NCI-H2171 (cell line): ENCODE results near the gene S1PR3.
"Not testable (repeated sequence)": the region's sequence is repeated elsewhere in the genome, so short reads cannot be mapped to it uniquely, and the experiment has no call there.

Experiments
- DNase-seq: peaks from one replicate; lab custom pipeline; 2025; lab: John Stamatoyannopoulos, UW

S1PR3 gene

GRCh38 chr9:88991066-88992034 is at the start of gene S1PR3:
S1PR3 (plus strand) TSS chr9:88991468; CDS start chr9:89001201, 9,733 bp downstream.
- DNase-seq = no peak

- not testable (repeated sequence) for DNase-seq
Measured at GRCh38 chr9:88941586-88941985, 49.7 kb upstream of the S1PR3 start.

GRCh38 chr9:88942411-88942810 is 48.9 kb upstream of the S1PR3 start:
- DNase-seq = no peak

DNA sequence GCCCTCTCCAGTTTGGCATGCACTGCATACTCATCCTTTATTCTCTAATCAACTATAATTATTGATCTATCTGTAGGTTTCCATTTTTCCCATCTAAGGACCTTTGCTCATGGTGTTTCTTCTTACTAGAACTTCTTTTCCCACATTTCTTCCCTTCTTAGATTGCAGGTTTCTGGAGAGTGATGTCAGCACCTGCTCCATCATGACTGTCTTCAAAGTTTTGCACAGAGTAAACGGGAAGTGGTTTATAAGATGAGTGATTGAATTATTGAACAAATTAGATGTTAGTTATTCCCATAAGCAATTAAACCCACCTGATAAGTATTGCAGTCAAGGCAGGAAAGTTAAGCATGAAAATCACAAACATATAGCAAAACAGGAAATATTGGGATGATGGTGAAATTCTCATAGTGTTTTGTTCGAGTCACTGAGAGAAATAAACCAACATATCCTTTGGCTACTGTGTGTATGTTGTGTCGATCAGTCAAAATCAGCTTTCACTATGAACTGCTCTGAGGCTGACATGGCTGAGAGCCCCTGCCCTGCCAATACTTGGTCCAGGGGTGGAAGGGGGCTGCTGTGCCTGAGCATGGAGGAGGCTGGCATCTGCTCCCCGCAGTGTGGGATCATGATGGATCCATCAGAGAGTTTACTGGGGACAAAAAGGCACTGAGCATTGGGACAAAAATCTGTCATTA is 45.5 kb upstream of the S1PR3 start:
- no peak for DNase-seq

DNA sequence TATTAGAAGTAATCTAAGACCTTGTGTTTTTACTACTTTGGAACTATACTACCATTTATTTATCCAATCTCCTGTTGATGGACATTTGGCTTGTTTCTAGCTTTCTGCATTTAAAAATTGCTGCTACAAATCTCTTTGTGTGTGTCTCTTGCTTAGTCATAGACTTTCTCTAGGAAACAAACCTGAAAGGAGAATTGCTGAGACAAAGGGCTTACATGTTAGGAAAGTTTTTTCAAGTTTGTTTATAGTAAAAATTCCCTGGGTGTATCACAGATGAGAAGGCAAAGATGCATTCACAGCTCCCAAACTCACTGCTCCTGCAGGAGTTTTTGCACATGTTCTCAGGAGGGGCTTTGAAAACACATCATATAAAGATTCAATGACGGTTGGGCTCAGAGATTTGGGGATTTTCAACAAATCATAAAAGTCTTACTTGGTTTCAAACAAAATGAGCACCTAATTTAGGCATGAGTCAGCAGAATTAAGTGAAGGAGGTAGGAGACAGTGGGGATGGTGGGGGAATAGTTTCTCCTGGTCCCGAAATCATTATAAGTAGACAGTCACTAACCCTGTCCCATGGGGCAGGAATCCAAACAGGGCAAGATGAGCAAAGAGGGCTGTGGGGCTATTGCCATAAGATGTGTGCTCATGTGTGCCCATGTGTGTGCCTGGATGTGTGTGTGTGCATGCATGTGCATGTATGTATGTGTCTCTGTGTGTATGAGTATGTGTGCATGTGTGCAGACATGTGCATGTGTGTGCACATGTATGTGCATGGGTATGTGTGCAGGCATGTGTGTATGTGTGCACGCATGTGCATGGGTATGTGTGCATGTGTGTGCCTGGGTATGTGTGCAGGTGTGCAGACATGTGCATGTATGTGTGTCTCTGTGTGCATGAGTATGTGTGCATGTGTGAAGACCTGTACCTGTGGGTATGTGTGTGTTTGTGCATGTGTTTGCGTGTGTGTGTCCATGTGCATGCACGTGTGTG is 43.4 kb upstream of the S1PR3 start:
- no peak for DNase-seq

GRCh38 chr9:88949425-88949824 is 41.8 kb upstream of the S1PR3 start:
- DNase-seq = peak; percentile 37

- no peak for DNase-seq
Measured at GRCh38 chr9:88949961-88950340, 41.3 kb upstream of the S1PR3 start.

DNA sequence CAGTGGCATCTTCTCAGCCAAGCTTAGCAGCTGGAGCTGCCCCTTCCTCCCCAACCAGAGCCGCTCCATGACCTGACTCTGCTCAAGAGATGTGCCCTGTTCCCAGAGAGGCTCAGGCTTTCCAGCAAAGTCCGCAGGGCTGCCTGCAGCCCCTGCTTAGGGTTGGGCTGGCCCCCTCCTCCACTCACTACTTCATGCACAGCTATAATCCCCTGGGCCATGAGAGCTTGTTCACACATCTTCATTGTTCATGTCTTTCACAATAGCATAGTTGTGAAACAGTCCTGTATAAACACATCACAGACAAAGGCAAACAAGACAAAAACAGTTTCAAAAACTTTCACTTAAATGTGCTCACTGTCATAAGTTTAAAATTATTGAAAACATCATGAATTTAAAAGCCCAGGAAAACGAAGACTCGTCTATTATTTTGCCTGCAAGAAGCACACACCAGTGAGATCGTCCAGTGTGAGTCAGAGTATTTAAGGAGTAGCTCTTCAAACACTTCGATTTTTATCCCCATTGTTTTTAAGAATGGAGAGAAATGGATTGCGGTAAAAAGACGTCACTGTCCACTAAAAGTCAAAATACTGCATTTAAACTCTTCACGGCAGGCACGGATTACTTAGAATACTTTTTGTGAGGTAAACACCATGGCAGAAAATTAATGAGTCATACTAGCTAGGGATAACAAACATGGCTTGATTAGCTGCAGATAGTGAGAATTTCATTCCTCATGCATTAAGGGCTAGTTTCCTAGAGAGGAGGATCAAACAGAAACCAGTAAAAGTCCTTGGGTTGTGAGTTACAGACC is 40.7 kb upstream of the S1PR3 start:
- DNase-seq = no peak

- DNase-seq = no peak
Measured at GRCh38 chr9:88951155-88951542, 40.1 kb upstream of the S1PR3 start.

- no peak for DNase-seq
Measured at GRCh38 chr9:88952086-88952615, 39.1 kb upstream of the S1PR3 start.

DNA sequence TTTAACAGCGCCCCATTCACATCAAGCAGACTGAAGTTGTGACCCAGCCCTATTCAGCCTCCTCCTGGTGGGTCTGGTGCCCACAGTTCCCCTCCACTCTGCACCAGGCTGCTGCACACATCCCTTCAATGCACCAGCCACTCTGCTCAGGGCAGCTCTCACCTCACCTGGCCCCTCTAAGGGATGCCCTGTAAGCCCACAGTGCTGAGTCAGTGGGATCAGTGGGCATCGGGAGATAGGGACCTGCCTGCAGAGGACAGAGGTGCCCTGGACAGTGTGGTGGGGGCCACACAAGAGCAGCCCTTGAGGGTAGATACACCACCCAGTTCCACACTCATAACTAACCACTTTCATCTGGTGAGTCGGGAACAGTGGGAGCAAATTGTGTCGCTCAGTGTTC is 38.3 kb upstream of the S1PR3 start:
- DNase-seq = no peak

DNA sequence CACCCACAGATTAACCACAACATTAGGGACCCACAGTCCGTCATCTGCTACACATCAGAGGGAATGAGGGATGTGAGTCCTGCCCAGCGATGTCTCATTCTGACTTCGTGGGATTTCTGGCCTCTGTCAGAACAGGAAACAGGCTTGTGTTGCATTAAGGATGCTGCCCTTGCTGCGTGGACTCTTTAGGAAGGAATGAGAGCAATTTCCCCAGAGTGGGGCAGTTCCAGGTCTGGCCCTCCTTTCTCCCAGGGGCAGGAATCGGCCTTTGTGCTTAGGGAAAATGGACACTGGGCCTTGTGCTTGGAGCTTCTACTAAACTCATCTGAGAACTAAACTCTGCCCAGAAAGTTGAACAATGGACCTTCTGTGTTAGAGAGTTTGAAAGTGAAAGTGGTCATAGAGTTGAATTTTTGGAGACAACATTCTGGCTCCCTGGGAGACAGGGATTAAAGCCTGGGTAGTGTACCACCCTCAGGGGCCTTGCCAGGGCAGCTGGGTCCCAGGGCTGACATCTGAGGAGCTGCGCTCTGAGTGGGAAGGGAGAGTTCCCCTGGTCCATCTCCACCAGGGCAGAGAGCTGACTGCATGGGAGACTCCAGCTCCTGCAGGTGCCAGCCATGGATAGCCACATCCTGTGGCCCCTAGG is 37.8 kb upstream of the S1PR3 start:
- no peak for DNase-seq

DNA sequence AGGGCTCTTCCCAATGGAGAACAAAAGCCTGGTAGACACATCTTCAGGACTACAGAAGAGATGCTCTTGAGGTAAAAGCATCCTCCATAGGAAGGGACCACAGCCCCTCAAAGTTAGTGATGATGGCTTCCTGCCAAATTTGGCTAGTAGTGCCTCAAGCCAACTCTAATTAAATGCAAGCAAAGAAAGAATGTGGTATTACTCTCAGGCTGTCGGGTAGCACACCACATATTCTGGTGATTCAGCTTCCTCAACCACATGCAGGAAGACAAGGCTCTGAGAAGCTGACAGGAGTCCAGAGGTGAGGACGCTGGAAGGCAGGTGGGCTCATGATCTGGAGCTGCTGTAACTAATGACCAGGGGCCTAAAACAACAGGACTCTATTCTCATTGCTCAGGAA is 37.2 kb upstream of the S1PR3 start:
- DNase-seq = no peak

DNA sequence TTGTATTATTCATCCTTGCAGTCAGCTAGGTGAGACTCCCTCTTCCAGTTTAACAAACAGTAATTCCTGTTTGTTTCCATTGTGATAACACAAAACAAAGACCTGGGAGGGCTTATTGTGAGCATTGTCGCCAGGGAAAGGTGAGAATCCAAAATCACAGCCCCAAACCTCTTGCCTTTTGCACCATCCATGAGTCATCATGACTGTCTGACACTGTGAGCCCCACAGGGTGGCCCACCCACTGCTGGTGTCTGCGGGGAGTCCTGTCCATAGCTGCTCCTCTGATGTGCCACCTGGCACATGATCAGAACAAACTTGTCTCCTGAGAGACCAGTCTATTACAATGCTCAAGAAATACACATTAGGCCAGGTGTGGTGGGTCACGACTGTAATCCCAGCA is 33.7 kb upstream of the S1PR3 start:
- no peak for DNase-seq

- DNase-seq = no peak
Measured at GRCh38 chr9:88959727-88960469, 31.4 kb upstream of the S1PR3 start.

DNA sequence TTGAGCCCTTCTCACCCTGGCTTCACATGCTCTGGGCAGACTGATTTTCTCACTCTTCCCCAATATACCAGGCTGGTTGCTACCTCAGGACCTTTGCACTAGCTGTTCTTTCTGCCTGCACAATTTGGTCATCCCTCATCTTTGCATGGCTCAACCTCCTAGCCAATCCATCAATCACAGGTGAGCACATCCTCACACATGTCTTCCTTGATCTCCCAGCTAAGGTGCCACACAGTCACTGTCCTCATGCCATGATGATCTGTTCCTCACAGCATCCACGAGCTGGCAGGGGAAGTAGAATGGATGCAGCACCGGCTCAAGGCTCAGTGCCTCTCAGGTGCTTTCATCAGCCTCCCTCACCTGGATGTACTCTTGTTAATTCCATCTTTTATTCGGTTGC is 30.6 kb upstream of the S1PR3 start:
- no peak for DNase-seq

DNA sequence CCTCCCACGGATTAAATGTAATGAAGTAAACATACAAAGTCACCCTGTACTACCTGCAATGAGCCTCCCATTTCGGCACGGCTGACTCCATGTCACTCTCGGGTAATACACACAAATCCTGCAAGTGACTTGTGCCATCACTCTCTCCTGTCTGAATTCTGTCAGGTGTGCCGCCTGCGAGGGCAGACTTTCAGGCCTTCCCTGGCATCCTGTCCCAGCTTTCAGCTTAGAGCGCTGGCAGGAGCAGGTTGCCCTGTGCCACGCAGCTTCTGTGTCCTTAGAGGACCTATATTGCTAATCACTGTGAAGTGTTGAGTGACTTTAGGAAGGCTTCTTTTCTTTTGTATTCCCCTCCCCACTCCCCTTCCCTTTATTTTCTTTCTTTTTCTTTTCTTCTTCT is 25.8 kb upstream of the S1PR3 start:
- DNase-seq = no peak

- DNase-seq = no peak
Measured at GRCh38 chr9:88966894-88967676, 24.2 kb upstream of the S1PR3 start.

GRCh38 chr9:88968799-88969198 is 22.5 kb upstream of the S1PR3 start:
- DNase-seq = no peak
